C4-2B (cell line): ENCODE results near the gene LOXHD1.

ENCODE experiments used
- H3K27ac ChIP-seq: fragments of 450-650 bp; 2 replicates; pipeline ENCODE4 v1.5.1; 2017
- CTCF ChIP-seq: fragments of 450-650 bp; conservative IDR thresholded peaks from 2 replicates; pipeline ENCODE4 v1.5.1; 2017; ENCODE audit warnings: mild to moderate bottlenecking
- ZFX ChIP-seq: fragments of 450-650 bp; IDR thresholded peaks from 2 replicates; pipeline ENCODE4 v1.6.1; 2017

LOXHD1 gene

GRCh38 chr18:46461993-46462392 is 195.0 kb downstream of the LOXHD1 start:
- TF ChIP-seq ZFX: no peak
- no peak for TF ChIP-seq CTCF
- peak overlapping the region; percentile 92 for H3K27ac ChIP-seq

- H3K27ac ChIP-seq: peak overlapping the region; percentile 92
- no peak for TF ChIP-seq CTCF
- no peak for TF ChIP-seq ZFX
Observed at GRCh38 chr18:46460754-46461153, 196.3 kb downstream of the LOXHD1 start.

DNA sequence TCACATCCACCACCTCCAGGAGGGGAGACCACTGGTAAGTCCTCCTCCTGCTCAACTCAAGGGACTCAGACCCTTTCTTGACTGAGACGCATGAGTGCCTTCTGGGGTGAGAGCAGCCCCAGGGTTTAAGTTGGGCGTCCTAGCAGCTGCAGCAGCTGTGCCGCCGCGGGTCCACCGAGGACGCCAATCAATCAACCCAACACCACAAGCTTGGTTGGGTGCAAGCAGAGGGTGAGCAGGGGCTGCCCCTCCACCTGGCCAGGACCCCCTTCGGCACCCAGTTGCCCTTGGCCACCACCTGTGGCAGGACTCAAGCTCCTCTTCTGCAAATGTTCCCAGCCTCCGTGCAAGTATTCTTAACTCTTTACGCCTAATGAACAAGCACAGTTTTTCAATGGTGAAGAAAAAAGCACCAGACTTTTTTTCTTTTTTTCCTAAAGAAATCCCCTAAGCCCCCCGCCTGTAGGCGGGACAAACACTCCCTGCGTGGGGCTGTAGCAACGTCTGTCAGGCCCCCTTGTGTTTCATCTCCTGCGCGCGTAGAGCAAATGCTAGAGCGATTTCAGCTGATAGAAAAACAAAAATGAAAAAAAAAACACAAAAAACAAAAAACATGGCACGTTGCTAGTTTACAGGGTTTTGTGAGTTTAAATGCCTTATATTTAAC is 197.1 kb downstream of the LOXHD1 start:
- TF ChIP-seq CTCF: no peak
- TF ChIP-seq ZFX: no peak
- peak overlapping the region; percentile 67 for H3K27ac ChIP-seq

GRCh38 chr18:46458472-46458871 is 198.5 kb downstream of the LOXHD1 start:
- no peak; the same call in 1 of the 2 replicates for TF ChIP-seq CTCF
- H3K27ac ChIP-seq: peak overlapping the region; percentile 67

- no peak overlapping the region for H3K27ac ChIP-seq
- TF ChIP-seq CTCF (no peak), ZFX (no peak)
Observed at GRCh38 chr18:46456691-46457090, 200.3 kb downstream of the LOXHD1 start.

DNA sequence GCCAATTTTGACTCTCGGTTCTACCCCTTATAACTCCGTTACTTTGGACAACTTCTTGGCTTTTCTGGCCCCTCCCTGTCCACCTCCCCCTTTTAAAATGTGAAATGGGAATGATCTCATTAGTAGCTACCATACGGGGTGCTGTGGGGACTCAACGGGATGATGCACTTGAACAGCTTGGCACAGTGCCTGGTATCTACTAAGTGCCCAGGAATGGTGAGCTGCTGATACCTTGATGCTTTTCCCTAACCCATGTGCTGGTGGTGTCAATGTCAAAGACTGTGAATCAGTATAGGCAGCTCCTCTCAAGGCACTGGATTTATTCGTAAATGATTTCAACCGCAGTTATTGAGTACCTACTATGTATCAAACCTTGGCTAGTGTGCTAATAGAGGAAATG is 204.2 kb downstream of the LOXHD1 start:
- TF ChIP-seq CTCF (no peak), ZFX (no peak)
- H3K27ac ChIP-seq: no peak overlapping the region

- TF ChIP-seq ZFX (no peak), CTCF (no peak)
- H3K27ac ChIP-seq: no peak overlapping the region
Observed at GRCh38 chr18:46449499-46449898, 207.5 kb downstream of the LOXHD1 start.
